DLD1 (cell line): ENCODE results near the gene RRP9.
"Not testable (repeated sequence)": the region's sequence is repeated elsewhere in the genome, so short reads cannot be mapped to it uniquely, and the experiment has no call there.

ENCODE experiments used
- in situ Hi-C: cut with HindIII; loops from 2 replicates; pipeline ENCODE4 v1.10.0; 2017; ENCODE audit warnings: low sequenced_read_pairs

RRP9 gene

GRCh38 chr3:51938780-51939425 lies 2.8 kb downstream of the RRP9 start:
- in situ Hi-C loops, result no loop called here

GRCh38 chr3:51937611-51938450 lies 3.9 kb downstream of the RRP9 start:
- in situ Hi-C loops, result no loop called here

GRCh38 chr3:51937014-51937413 lies 4.7 kb downstream of the RRP9 start:
- in situ Hi-C loops, result no loop called here

- in situ Hi-C loops, result no loop called here
These were observed 5.6 kb downstream of the RRP9 start for GRCh38 chr3:51935886-51936755.

- in situ Hi-C loops, result no loop called here
These were observed 6.5 kb downstream of the RRP9 start for GRCh38 chr3:51934991-51935885.

- in situ Hi-C loops, result no loop called here
These were observed 7.4 kb downstream of the RRP9 start for GRCh38 chr3:51934139-51934850.

- in situ Hi-C loops, result no loop called here
These were observed 8.1 kb downstream of the RRP9 start for GRCh38 chr3:51933471-51934138.

- in situ Hi-C loops, result no loop called here
These were observed 9.0 kb downstream of the RRP9 start for GRCh38 chr3:51932471-51933370.

- in situ Hi-C loops, result no loop called here
These were observed 9.9 kb downstream of the RRP9 start for GRCh38 chr3:51931756-51932155.

GRCh38 chr3:51930439-51930838 lies 11.3 kb downstream of the RRP9 start:
- in situ Hi-C loops, result no loop called here

GRCh38 chr3:51929420-51930003 lies 12.2 kb downstream of the RRP9 start:
- in situ Hi-C loops, result no loop called here

GRCh38 chr3:51928981-51929380 lies 12.7 kb downstream of the RRP9 start:
- in situ Hi-C loops, result not testable (repeated sequence)

GRCh38 chr3:51928438-51928837 lies 13.3 kb downstream of the RRP9 start:
- in situ Hi-C loops, result no loop called here

GRCh38 chr3:51927061-51927977 lies 14.4 kb downstream of the RRP9 start:
- in situ Hi-C loops, result no loop called here

- in situ Hi-C loops, result no loop called here
These were observed 20.6 kb downstream of the RRP9 start for GRCh38 chr3:51921081-51921578.

- in situ Hi-C loops, result no loop called here
These were observed 25.3 kb downstream of the RRP9 start for GRCh38 chr3:51916418-51916817.

- in situ Hi-C loops, result no loop called here
These were observed 33.7 kb downstream of the RRP9 start for GRCh38 chr3:51908026-51908425.
